HG02870 (cell line): ENCODE measurements around the gene DSEL.

Source experiments
- ATAC-seq: cut with Tn5 transposase; IDR thresholded peaks from one replicate; pipeline ENCODE4 v1.9.1; 2021; ENCODE audit warnings: mild to moderate bottlenecking, moderate library complexity; ENCODE audit not compliant: unreplicated experiment

The DSEL gene

GRCh38 chr18:67504739-67505138 lies 11.8 kb downstream of the DSEL start:
- ATAC-seq: no peak

- no peak for ATAC-seq
Observed at GRCh38 chr18:67500522-67501205, 15.9 kb downstream of the DSEL start.

GRCh38 chr18:67496469-67496868 lies 20.1 kb downstream of the DSEL start:
- no peak for ATAC-seq

GRCh38 chr18:67486534-67486933 lies 30.0 kb downstream of the DSEL start:
- no peak for ATAC-seq

- no peak for ATAC-seq
Observed at GRCh38 chr18:67485655-67486054, 30.9 kb downstream of the DSEL start.

- ATAC-seq: no peak
Observed at GRCh38 chr18:67484458-67484857, 32.1 kb downstream of the DSEL start.

GRCh38 chr18:67483952-67484351 lies 32.6 kb downstream of the DSEL start:
- ATAC-seq: no peak

GRCh38 chr18:67483237-67483636 lies 33.3 kb downstream of the DSEL start:
- no peak for ATAC-seq

- no peak for ATAC-seq
Observed at GRCh38 chr18:67478249-67478648, 38.3 kb downstream of the DSEL start.

GRCh38 chr18:67477522-67477921 lies 39.0 kb downstream of the DSEL start:
- ATAC-seq: no peak

- no peak for ATAC-seq
Observed at GRCh38 chr18:67476585-67476984, 39.9 kb downstream of the DSEL start.

GRCh38 chr18:67475673-67476072 lies 40.8 kb downstream of the DSEL start:
- no peak for ATAC-seq

GRCh38 chr18:67468038-67468437 lies 48.5 kb downstream of the DSEL start:
- no peak for ATAC-seq

GRCh38 chr18:67467188-67467587 lies 49.3 kb downstream of the DSEL start:
- no peak for ATAC-seq

- ATAC-seq: no peak
Observed at GRCh38 chr18:67464499-67464898, 52.0 kb downstream of the DSEL start.

GRCh38 chr18:67463829-67464228 lies 52.7 kb downstream of the DSEL start:
- ATAC-seq: no peak

- ATAC-seq: no peak
Observed at GRCh38 chr18:67456711-67457110, 59.8 kb downstream of the DSEL start.
